A549 (cell line): ENCODE data around the gene PPP1R12C. TPM values are rescaled to one million over a fixed set of nuclear protein-coding genes. Genes with fewer than 3 reads are reported as not detected.
"Not testable (repeated sequence)": the region's sequence is repeated elsewhere in the genome, so short reads cannot be mapped to it uniquely, and the experiment has no call there.

ENCODE experiments used
- ATAC-seq, 2 experiments: fragments of 200-7000 bp in 1 of 2; fragments of >200 bp in 1 of 2; cut with Nextera tagmentation in 1 of 2; cut with Tn5 transposase in 1 of 2; 3 replicates each; pipeline versions ENCODE4 v1.8.0 to v1.9.1; 2018 to 2020; ENCODE audit warnings: mild to moderate bottlenecking in 1 of 2, moderate library complexity in 1 of 2
- CTCF ChIA-PET: fragments of 300-600 bp; sonication (Branson Sonifier 250); formaldehyde crosslinking; extraction: SDS; loops from one replicate; lab custom pipeline; 2021; ENCODE audit warnings: antibody characterized with exemption, inconsistent platforms; lab: Yijun Ruan, JAX
- POLR2A ChIA-PET: fragments of 350-600 bp; formaldehyde crosslinking; extraction: SDS; loops from one replicate; lab custom pipeline; 2021; ENCODE audit warnings: antibody characterized with exemption, inconsistent platforms; lab: Yijun Ruan, JAX
- DNase-seq, 2 experiments: peaks; one replicate each; pipeline versions ENCODE4 v3.0.0 to v3.0.0-alpha.2; 2011 to 2016; ENCODE audit warnings: low read depth in 1 of 2, low spot score in 1 of 2
- FAIRE-seq: peaks from 2 replicates; lab custom pipeline; 2011; peaks lifted over from hg19 to GRCh38; lab: Jason Lieb, UNC
- H3K27ac ChIP-seq, 2 experiments: fragments of >200 bp; sonication (Bioruptor Twin); formaldehyde crosslinking; 3 replicates each; pipeline ENCODE4 v1.5.1; 2016 to 2017
- H3K4me1 ChIP-seq: fragments of >200 bp; sonication (Bioruptor Twin); formaldehyde crosslinking; 3 replicates; pipeline ENCODE4 v1.6.1; 2016
- H3K4me2 ChIP-seq: fragments of >200 bp; sonication (Bioruptor Twin); formaldehyde crosslinking; 3 replicates; pipeline ENCODE4 v1.6.1; 2016
- H3K4me3 ChIP-seq: fragments of >200 bp; sonication (Bioruptor Twin); formaldehyde crosslinking; 3 replicates; pipeline ENCODE4 v1.5.1; 2016
- H3K9me3 ChIP-seq: fragments of >200 bp; sonication (Bioruptor Twin); formaldehyde crosslinking; 3 replicates; pipeline ENCODE4 v1.6.1; 2016
- CBX8 ChIP-seq: fragments of 200-600 bp; sonication (generic); IDR thresholded peaks from 2 replicates; pipeline ENCODE4 v1.6.1; 2016
- CEBPB ChIP-seq, 2 experiments: fragments of >200 bp in 1 of 2; sonication (Bioruptor Twin) in 1 of 2; formaldehyde crosslinking in 1 of 2; IDR thresholded peaks; 2 replicates each; pipeline ENCODE4 v1.6.1; 2012 to 2016
- CTCF ChIP-seq: fragments of >200 bp; sonication (Bioruptor Twin); formaldehyde crosslinking; IDR thresholded peaks from 3 replicates; pipeline ENCODE4 v1.5.1; 2016
- FOSL2 ChIP-seq, 2 experiments: fragments of 450-650 bp in 1 of 2; fragments of >200 bp in 1 of 2; sonication (Bioruptor Twin) in 1 of 2; formaldehyde crosslinking; IDR thresholded peaks; 2 replicates each; pipeline versions ENCODE4 v1.5.0 to v1.6.1; 2016 to 2020; ENCODE audit warnings: mild to moderate bottlenecking in 1 of 2, moderate library complexity in 1 of 2
- GATA3 ChIP-seq: IDR thresholded peaks from 2 replicates; pipeline ENCODE4 v1.6.1; 2012; ENCODE audit warnings: borderline replicate concordance
- HMGXB4 ChIP-seq: fragments of 250-450 bp; sonication (Bioruptor Pico); IDR thresholded peaks from 2 replicates; pipeline ENCODE4 v1.5.0; 2021; ENCODE audit warnings: mild to moderate bottlenecking, moderate library complexity, borderline replicate concordance
- KDM5A ChIP-seq: fragments of 200-600 bp; sonication (generic); IDR thresholded peaks from 2 replicates; pipeline ENCODE4 v1.6.1; 2016; ENCODE audit warnings: antibody characterized with exemption, mild to moderate bottlenecking
- MAFK ChIP-seq: fragments of 450-650 bp; IDR thresholded peaks from 2 replicates; pipeline ENCODE4 v1.6.1; 2014; ENCODE audit not compliant: partially characterized antibody
- MAX ChIP-seq: IDR thresholded peaks from 2 replicates; pipeline ENCODE4 v1.6.1; 2012
- NPAS2 ChIP-seq: fragments of 250-450 bp; sonication (Bioruptor Pico); IDR thresholded peaks from 2 replicates; pipeline ENCODE4 v1.8.0; 2022; ENCODE audit warnings: mild to moderate bottlenecking, moderate library complexity, borderline replicate concordance
- NR3C1 ChIP-seq: fragments of >200 bp; sonication (Bioruptor Twin); formaldehyde crosslinking; IDR thresholded peaks from 3 replicates; pipeline ENCODE4 v1.6.1; 2017
- POLR2AphosphoS2 ChIP-seq: conservative IDR thresholded peaks from 2 replicates; pipeline ENCODE4 v1.6.1; 2012; ENCODE audit warnings: low read length, improper control_type of control experiment, inconsistent platforms
- REST ChIP-seq: fragments of 200-600 bp; sonication (generic); IDR thresholded peaks from 2 replicates; pipeline ENCODE4 v1.6.1; 2016; ENCODE audit warnings: antibody characterized with exemption, mild to moderate bottlenecking, moderate library complexity
- RNF2 ChIP-seq: fragments of 200-600 bp; sonication (generic); IDR thresholded peaks from 2 replicates; pipeline ENCODE4 v1.6.1; 2016; ENCODE audit warnings: low read depth, mild to moderate bottlenecking, antibody characterized with exemption, moderate library complexity, borderline replicate concordance
- USF2 ChIP-seq: fragments of 450-650 bp; IDR thresholded peaks from 2 replicates; pipeline ENCODE4 v1.6.1; 2014; ENCODE audit warnings: antibody characterized with exemption
- ZSCAN20 ChIP-seq: fragments of 250-450 bp; sonication (Bioruptor Pico); IDR thresholded peaks from 2 replicates; pipeline ENCODE4 v1.8.0; 2022; ENCODE audit warnings: mild to moderate bottlenecking, moderate library complexity
- WGBS: methylation state at CpG from one replicate; pipeline ENCODE4 v1.1.6; 2017; ENCODE audit errors: missing lambda C conversion rate; 5-methylcytosine and 5-hydroxymethylcytosine counted together
- polyA plus RNA-seq, 4 experiments: library from polyadenylated mRNA; depleted of rRNA in 3 of 4; stranded (reverse); fragments of >200 nt; fragmentation: RNase III in 1 of 4; extraction: RNeasy Plus Mini Kit Qiagen cat#74134 plus additional on column Dnase treatment in 1 of 4; gene quantifications; 2 replicates in 3 of 4; 3 replicates in 1 of 4; pipeline ENCODE4 v1.2.3, GENCODE V29; 2011 to 2017

PPP1R12C gene
- polyA plus RNA-seq, 2 of the 4 experiments (the other 2 are of a cell fraction), result 22.0 to 70.3 TPM

GRCh38 chr19:55156202-55157063 lies 39.0 kb upstream of the PPP1R12C start:
- Histone ChIP-seq H3K27ac (peak overlapping the region; percentile 44 to 76; a peak in 5 of 6 replicates), H3K9me3 (peaks cover 6% of the 10 kb centered on the region; the same call in 1 of the 3 replicates), H3K4me1 (peaks cover 20% of the 10 kb centered on the region), H3K4me2 (peak overlapping the region; percentile 70), H3K4me3 (peak overlapping the region; percentile 49)
- CTCF ChIA-PET, result interaction anchor here (0.7 to 1.3 kb wide), 5 partner anchors 9 to 262 kb away, joined by 4 to 5 read pairs (median 4); partner anchors contain the start of gene DNAAF3
- DNase-seq (peak; percentile 89 to 90), FAIRE-seq (no peak), ATAC-seq (peak; percentile 44 to 69)
- POLR2A ChIA-PET, result interaction anchor here (0.6 to 1.4 kb wide), 5 partner anchors 9 to 251 kb away, joined by 3 to 8 read pairs (median 3); partner anchors contain the start of genes DNAAF3 and UBE2S
- 37% methylated on average over 45 of the region's 52 CpGs for WGBS
- TF ChIP-seq RNF2 (no peak), MAX (0 out of 2 replicates have a peak, but pooled peaks have one; percentile 12)

GRCh38 chr19:55155784-55156183 lies 38.3 kb upstream of the PPP1R12C start:
- FAIRE-seq, H3K9me3 ChIP-seq: not testable (repeated sequence)
- Histone ChIP-seq H3K4me3 (peak overlapping the region; percentile 49), H3K27ac (peak overlapping the region; percentile 44 to 76; a peak in 5 of 6 replicates), H3K4me1 (peaks cover 20% of the 10 kb centered on the region), H3K4me2 (peak overlapping the region; percentile 70)
- peak in 1 of 2 experiments; percentile 28 for DNase-seq
- POLR2A ChIA-PET, result interaction anchor here (1.0 to 1.4 kb wide), 2 partner anchors 9 to 252 kb away, joined by 6 to 8 read pairs; partner anchors contain the start of gene UBE2S
- CTCF ChIA-PET, result interaction anchor here (0.7 to 1.3 kb wide), 3 partner anchors 10 to 231 kb away, joined by 4 to 5 read pairs (median 4); partner anchors contain the start of gene DNAAF3
- WGBS, result 42% methylated on average over 5 of the region's 5 CpGs
- peak; percentile 10 to 13; a peak in 3 of 6 replicates for ATAC-seq

- Histone ChIP-seq H3K4me3 (no peak overlapping the region), H3K9me3 (peaks cover 6% of the 10 kb centered on the region; the same call in 1 of the 3 replicates), H3K4me1 (peaks cover 15% of the 10 kb centered on the region), H3K27ac (no peak overlapping the region), H3K4me2 (no peak overlapping the region)
- 81% methylated on average over 12 of the region's 12 CpGs for WGBS
- no peak for FAIRE-seq
- ChIA-PET POLR2A (no interaction called here), CTCF (interaction anchor here (1.0 to 5.1 kb wide), 5 partner anchors 12 to 265 kb away, joined by 3 to 65 read pairs (median 5); partner anchors contain the start of gene DNAAF3)
- DNase-seq, result peak in 1 of 2 experiments; percentile 2
- ATAC-seq, result no peak
- no peak for TF ChIP-seq USF2
- no peak for TF ChIP-seq FOSL2 (IDR thresholded peaks at IDR 0.05)
- TF ChIP-seq FOSL2 (CRISPR knock-in tag; IDR thresholded peaks at IDR 0.05), result no peak
- TF ChIP-seq GATA3, result no peak
- TF ChIP-seq HMGXB4 (CRISPR knock-in tag), result no peak
- no peak for TF ChIP-seq ZSCAN20 (CRISPR knock-in tag)
- TF ChIP-seq NR3C1, result no peak
- TF ChIP-seq POLR2AphosphoS2, result no peak
- TF ChIP-seq CEBPB (IDR thresholded peaks at IDR 0.05), result no peak
- no peak for TF ChIP-seq MAX
- TF ChIP-seq NPAS2 (CRISPR knock-in tag), result no peak
- TF ChIP-seq KDM5A, result no peak
- TF ChIP-seq CTCF, result no peak
- TF ChIP-seq MAFK, result no peak
- no peak for TF ChIP-seq CBX8
- TF ChIP-seq REST, result no peak
These were observed 36.3 kb upstream of the PPP1R12C start for GRCh38 chr19:55153652-55154264.
